ENCODE measurements around the gene TFDP1. TPM values are rescaled to one million over a fixed set of nuclear protein-coding genes. Genes with fewer than 3 reads are reported as not detected.

TFDP1 gene
- total and polyA plus RNA-seq, 2 of the 4 experiments (the other 2 are of a cell fraction) = 59.3 to 97.0 TPM

GRCh38 chr13:113602291-113602988 is 17.9 kb downstream of the TFDP1 start:
- POLR2A ChIA-PET (ENCODE audit: unreplicated experiment) = no interaction called here
- H2BK20ac ChIP-seq (ENCODE audit: low read depth, low read length) = no peak overlapping the region
- in situ Hi-C loops (cut with MboI; ENCODE audit: low sequenced_read_pairs) = no loop called here
- no peak overlapping the region for H4K5ac ChIP-seq (ENCODE audit: low read depth, low read length)
- H2AK9ac ChIP-seq (replicated peaks; ENCODE audit: low read depth, low read length, poor library complexity) = no peak overlapping the region
- peaks cover 3% of the 10 kb centered on the region; the same call in 1 of the 2 replicates for H3K9me1 ChIP-seq (ENCODE audit: insufficient read depth, low read length)
- no peaks in the 10 kb centered on the region; the same call in 1 of the 2 replicates for H3K9me3 ChIP-seq (ENCODE audit: control insufficient read depth, insufficient read depth, low read length)
- no peaks in the 10 kb centered on the region for H3K4me1 ChIP-seq (ENCODE audit: control insufficient read depth, insufficient read depth, low read length)
- H3K27ac ChIP-seq (ENCODE audit: insufficient read depth, low read length) = no peak overlapping the region
- no peak overlapping the region for H3K23ac ChIP-seq (ENCODE audit: low read depth, low read length)
- no peak overlapping the region for H3K18ac ChIP-seq (ENCODE audit: low read depth, low read length)
- CTCF ChIA-PET = interaction anchor here (1.0 kb wide), 1 partner anchor 9 kb away, joined by 3 read pairs; no protein-coding TSS in a partner anchor
- no peak overlapping the region for H3K4ac ChIP-seq (ENCODE audit: low read depth, low read length)
- H3K79me1 ChIP-seq (ENCODE audit: low read depth in 1 of 2, low read length in 2 of 2) = peaks cover 21 to 84% of the 10 kb centered on the region in 2 experiments
- peaks cover 28% of the 10 kb centered on the region for H3K36me3 ChIP-seq (ENCODE audit: control insufficient read depth, insufficient read depth, low read length)
- no peaks in the 10 kb centered on the region for H3K27me3 ChIP-seq (ENCODE audit: control insufficient read depth, insufficient read depth, low read length)
- H4K20me1 ChIP-seq (ENCODE audit: insufficient read depth, low read length) = peaks cover 87% of the 10 kb centered on the region
- no peak overlapping the region for H2BK15ac ChIP-seq (ENCODE audit: low read depth, low read length)
- intact Hi-C loops (cut with micrococcal nuclease) = no loop called here
- no TSS peak for BruUV-seq (replicated peaks)
- H2AK5ac ChIP-seq (ENCODE audit: low read depth, low read length) = no peak overlapping the region
- no peak overlapping the region for H2BK120ac ChIP-seq (ENCODE audit: low read depth, low read length)
- no peak overlapping the region for H3K56ac ChIP-seq (ENCODE audit: extremely low read depth, insufficient read depth, low read length)
- H3K4me3 ChIP-seq (ENCODE audit: insufficient read depth, low read depth, low read length) = no peak overlapping the region
- no peak for DNase-seq
- TF ChIP-seq CEBPB (IDR thresholded peaks at IDR 0.05; ENCODE audit: low read depth, low read length) = no peak
- TF ChIP-seq RCOR1 (IDR thresholded peaks at IDR 0.05; ENCODE audit: insufficient replicate concordance, low read length) = no peak
- no peak for TF ChIP-seq MXI1 (IDR thresholded peaks at IDR 0.05; ENCODE audit: borderline replicate concordance, low read depth, low read length)
- H2BK5ac ChIP-seq (ENCODE audit: low read depth, low read length, poor library complexity, severe bottlenecking) = no peak overlapping the region
- 77% methylated on average over 5 of the region's 15 CpGs; no CpG with 5 or more reads in 1 of the 2 experiments for WGBS, 2 experiments (ENCODE audit: extremely low coverage in 2 of 2, insufficient read length in 1 of 2)
- H4K8ac ChIP-seq (ENCODE audit: low read depth in 2 of 2, low read length in 2 of 2) = no peak overlapping the region
- H3K4me2 ChIP-seq (ENCODE audit: low read depth, low read length) = no peak overlapping the region
- dilution Hi-C loops (cut with HindIII; ENCODE audit: low sequenced_read_pairs, unreplicated experiment) = no loop called here
- H2AFZ ChIP-seq (replicated peaks; ENCODE audit: low read length, poor library complexity) = no peak overlapping the region
- H3K14ac ChIP-seq (replicated peaks; ENCODE audit: low read depth, low read length) = no peak overlapping the region
- no peak overlapping the region for H3K9ac ChIP-seq (ENCODE audit: low read depth, low read length)
- ATAC-seq (ENCODE audit: low read depth) = no peak
- H4K91ac ChIP-seq (ENCODE audit: insufficient read depth, low read depth, low read length) = no peak overlapping the region
